ENCODE measurements around the gene B9D1. TPM values are rescaled to one million over a fixed set of nuclear protein-coding genes. Genes with fewer than 3 reads are reported as not detected.

The B9D1 gene
- total and polyA plus RNA-seq, 2 donors from 2014 or later: 32.1 to 67.5 TPM

GRCh38 chr17:19372439-19372838 is 9.9 kb upstream of the B9D1 start:
- DNase-seq: peak in 1 of 5 donors; percentile 4
- Histone ChIP-seq H3K36me3 (ENCODE audit: control insufficient read depth in 2 of 3, insufficient read depth in 3 of 3, low read length in 3 of 3) (no peaks in the 10 kb centered on the region), H3K27me3 (ENCODE audit: control insufficient read depth, insufficient read depth, low read length) (no peaks in the 10 kb centered on the region), H3K9ac (ENCODE audit: low read length in 3 of 3) (no peak overlapping the region), H3K4me3 (ENCODE audit: low read length in 3 of 3) (no peak overlapping the region), H3K27ac (ENCODE audit: low read depth in 2 of 2, low read length in 2 of 2) (no peak overlapping the region), H3K4me1 (ENCODE audit: control insufficient read depth in 2 of 3, insufficient read depth in 2 of 3, low read depth in 1 of 3, low read length in 3 of 3) (peaks cover 0 to 12% (median 0%) of the 10 kb centered on the region in 3 donors), H3K9me3 (ENCODE audit: control insufficient read depth in 2 of 3, insufficient read depth in 1 of 3, low read length in 3 of 3) (no peaks in the 10 kb centered on the region)
- no peak for TF ChIP-seq CTCF (IDR thresholded peaks at IDR 0.05; ENCODE audit: borderline replicate concordance, extremely low read depth, insufficient read depth)
- intact Hi-C loops (cut with DNase I): no loop called here
- no peak for FAIRE-seq

- DNase-seq (peak in 1 of 5 donors; percentile 7), FAIRE-seq (no peak)
- H3K9me3 ChIP-seq (ENCODE audit: control insufficient read depth in 2 of 3, insufficient read depth in 1 of 3, low read length in 3 of 3): no peaks in the 10 kb centered on the region
- TF ChIP-seq CTCF (IDR thresholded peaks at IDR 0.05; ENCODE audit: borderline replicate concordance, extremely low read depth, insufficient read depth): no peak
- no peak overlapping the region for H3K4me3 ChIP-seq (ENCODE audit: low read length in 3 of 3)
- no peaks in the 10 kb centered on the region for H3K36me3 ChIP-seq (ENCODE audit: control insufficient read depth in 2 of 3, insufficient read depth in 3 of 3, low read length in 3 of 3)
- intact Hi-C loops (cut with DNase I): no loop called here
- H3K27me3 ChIP-seq (ENCODE audit: control insufficient read depth, insufficient read depth, low read length): no peaks in the 10 kb centered on the region
- H3K9ac ChIP-seq (ENCODE audit: low read length in 3 of 3): no peak overlapping the region
- no peak overlapping the region for H3K27ac ChIP-seq (ENCODE audit: low read depth in 2 of 2, low read length in 2 of 2)
- peaks cover 0 to 12% (median 0%) of the 10 kb centered on the region in 3 donors for H3K4me1 ChIP-seq (ENCODE audit: control insufficient read depth in 2 of 3, insufficient read depth in 2 of 3, low read depth in 1 of 3, low read length in 3 of 3)
These were observed 9.5 kb upstream of the B9D1 start for GRCh38 chr17:19372011-19372370.

DNA sequence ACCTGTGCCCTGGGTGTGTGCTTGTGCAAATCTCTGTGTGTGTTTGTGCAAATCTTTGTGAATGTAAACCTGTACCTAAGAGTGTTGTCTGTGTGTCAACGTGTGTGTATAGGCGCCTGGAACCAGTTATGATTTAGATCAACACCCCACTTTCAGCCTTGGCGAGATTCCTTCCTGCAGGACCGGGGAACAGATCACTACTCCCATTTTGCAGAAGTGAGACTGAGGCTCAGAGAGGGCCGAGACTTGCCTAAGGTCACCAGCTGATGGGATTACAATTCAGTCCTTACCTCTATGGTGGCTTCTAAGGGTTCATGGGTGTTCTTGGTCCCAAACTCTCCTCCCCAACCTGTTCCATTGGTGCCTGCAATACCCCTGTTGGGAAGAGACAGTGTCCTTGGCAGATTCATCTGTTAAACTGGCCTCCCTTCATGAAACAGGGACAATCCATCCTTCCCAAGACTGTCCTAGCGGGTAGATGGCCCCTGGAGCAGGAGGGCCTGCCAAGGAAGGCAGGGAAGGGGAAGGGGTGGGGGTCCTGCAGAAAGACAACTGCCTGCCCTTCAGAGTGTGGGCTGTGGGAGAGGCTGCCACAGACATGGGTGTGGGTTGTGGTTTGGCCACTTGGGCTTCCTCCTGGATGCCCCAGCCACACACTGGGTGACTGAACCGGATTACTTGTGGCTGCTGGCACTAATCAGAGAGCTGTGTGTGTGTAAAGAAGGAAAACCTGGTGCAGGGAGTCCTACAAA is 8.9 kb upstream of the B9D1 start:
- Histone ChIP-seq H3K9me3 (ENCODE audit: control insufficient read depth in 2 of 3, insufficient read depth in 1 of 3, low read length in 3 of 3) (no peaks in the 10 kb centered on the region), H3K4me3 (ENCODE audit: low read length in 3 of 3) (no peak overlapping the region), H3K27ac (ENCODE audit: low read depth in 2 of 2, low read length in 2 of 2) (no peak overlapping the region), H3K9ac (ENCODE audit: low read length in 3 of 3) (no peak overlapping the region), H3K36me3 (ENCODE audit: control insufficient read depth in 2 of 3, insufficient read depth in 3 of 3, low read length in 3 of 3) (no peaks in the 10 kb centered on the region), H3K4me1 (ENCODE audit: control insufficient read depth in 2 of 3, insufficient read depth in 2 of 3, low read depth in 1 of 3, low read length in 3 of 3) (peaks cover 0 to 10% (median 0%) of the 10 kb centered on the region in 3 donors), H3K27me3 (ENCODE audit: control insufficient read depth, insufficient read depth, low read length) (no peaks in the 10 kb centered on the region)
- FAIRE-seq (no peak), DNase-seq (peak in 1 of 5 donors; percentile 2)
- intact Hi-C loops (cut with DNase I): no loop called here
- no peak for TF ChIP-seq CTCF (IDR thresholded peaks at IDR 0.05; ENCODE audit: borderline replicate concordance, extremely low read depth, insufficient read depth)
